GM12892 (cell line): ENCODE measurements around the gene SYNPO.
A peak's percentile ranks its signal among the peaks of the same experiment; 100 is the strongest.

ENCODE experiments used
- DNase-seq: peaks from one replicate; pipeline ENCODE4 v3.0.0; 2011; ENCODE audit not compliant: insufficient read length
- FAIRE-seq: peaks from 2 replicates; lab custom pipeline; 2011; peaks lifted over from hg19 to GRCh38; lab: Jason Lieb, UNC
- POLR2A ChIP-seq: IDR thresholded peaks from 2 replicates; pipeline ENCODE4 v1.6.1; 2011; ENCODE audit warnings: low read depth, low read length, control low read depth
- POLR2AphosphoS5 ChIP-seq: IDR thresholded peaks from 2 replicates; pipeline ENCODE4 v1.6.1; 2011; ENCODE audit warnings: low read depth, low read length, control low read depth
- TAF1 ChIP-seq: IDR thresholded peaks from 2 replicates; pipeline ENCODE4 v1.6.1; 2011; ENCODE audit warnings: low read depth, mild to moderate bottlenecking, control low read depth, low read length, borderline replicate concordance

The SYNPO gene

GRCh38 chr5:150671509-150672236, 31.2 kb downstream of the SYNPO start:
- DNase-seq (no peak), FAIRE-seq (no peak)
- TF ChIP-seq TAF1 (no peak), POLR2A (no peak), POLR2AphosphoS5 (no peak)

- TF ChIP-seq TAF1 (no peak), POLR2AphosphoS5 (no peak), POLR2A (no peak)
- peak; percentile 62 for FAIRE-seq
- no peak for DNase-seq
These were observed 31.9 kb downstream of the SYNPO start for GRCh38 chr5:150672237-150672883.

DNA sequence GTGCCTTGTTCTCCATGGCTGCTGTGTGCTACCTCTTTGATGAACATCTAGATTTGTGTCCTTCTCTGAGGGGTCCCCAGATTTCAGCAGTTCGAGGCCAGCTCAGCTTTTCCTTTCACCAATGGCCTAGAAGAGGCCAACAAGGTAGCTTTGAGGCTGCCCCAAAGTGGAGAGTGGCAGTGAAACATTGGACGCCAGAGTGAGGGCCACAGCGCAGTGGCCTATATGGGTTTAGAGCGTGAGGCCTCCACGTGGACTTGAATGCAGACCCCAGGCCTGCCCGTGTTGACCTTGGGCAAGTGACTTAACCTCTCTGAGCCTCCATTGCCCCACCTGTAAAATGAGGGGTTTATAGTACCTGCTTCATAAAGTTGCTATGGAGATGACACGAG, 32.4 kb downstream of the SYNPO start:
- no peak for TF ChIP-seq POLR2A
- TF ChIP-seq TAF1, result no peak
- TF ChIP-seq POLR2AphosphoS5, result no peak
- no peak for FAIRE-seq
- no peak for DNase-seq

DNA sequence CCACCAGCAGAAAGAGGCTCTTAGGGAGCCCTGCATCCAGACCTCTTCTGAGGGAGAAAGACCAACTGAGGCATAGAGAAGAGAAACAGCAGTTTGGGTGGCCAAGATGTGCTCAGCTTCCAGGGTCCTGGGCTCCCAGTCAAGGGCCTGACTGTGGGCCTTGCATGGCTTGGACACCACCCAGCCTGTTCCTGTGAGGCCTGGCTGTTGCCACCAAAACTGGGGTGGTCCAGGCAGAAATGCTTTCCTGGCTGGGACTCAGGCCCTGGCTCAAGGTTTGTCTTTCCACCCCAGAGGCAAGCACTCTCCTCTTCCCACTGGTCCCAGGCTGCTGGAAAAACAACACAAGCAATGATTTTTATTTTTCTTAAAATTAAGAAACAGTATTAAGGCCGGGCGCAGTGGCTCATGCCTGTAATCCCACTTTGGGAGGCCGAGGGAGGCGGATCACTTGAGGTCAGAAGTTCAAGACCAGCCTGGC, 33.9 kb downstream of the SYNPO start:
- TF ChIP-seq POLR2AphosphoS5 (no peak), POLR2A (no peak), TAF1 (no peak)
- FAIRE-seq (no peak), DNase-seq (no peak)

- TF ChIP-seq POLR2A (no peak), TAF1 (no peak), POLR2AphosphoS5 (no peak)
- FAIRE-seq, result no peak
- DNase-seq, result no peak
These were observed 34.6 kb downstream of the SYNPO start for GRCh38 chr5:150675069-150675468.

DNA sequence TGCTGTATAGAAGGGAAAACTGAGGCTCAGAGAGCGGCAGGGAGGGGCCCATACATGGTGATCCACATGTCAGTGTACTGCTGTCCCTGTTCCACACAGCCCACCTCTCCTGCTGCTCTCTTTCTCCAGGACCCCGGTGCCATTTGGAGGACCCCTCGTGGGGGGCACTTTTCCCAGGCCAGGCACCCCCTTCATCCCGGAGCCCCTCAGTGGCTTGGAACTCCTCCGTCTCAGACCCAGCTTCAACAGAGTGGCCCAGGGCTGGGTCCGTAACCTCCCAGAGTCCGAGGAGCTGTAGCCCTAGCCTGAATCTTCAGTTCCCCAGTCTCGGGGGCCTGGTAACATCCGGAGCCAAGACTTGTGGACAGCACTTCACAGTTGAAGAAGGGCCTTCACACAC, 36.1 kb downstream of the SYNPO start:
- TF ChIP-seq TAF1 (no peak), POLR2A (no peak), POLR2AphosphoS5 (no peak)
- no peak for FAIRE-seq
- DNase-seq, result no peak

DNA sequence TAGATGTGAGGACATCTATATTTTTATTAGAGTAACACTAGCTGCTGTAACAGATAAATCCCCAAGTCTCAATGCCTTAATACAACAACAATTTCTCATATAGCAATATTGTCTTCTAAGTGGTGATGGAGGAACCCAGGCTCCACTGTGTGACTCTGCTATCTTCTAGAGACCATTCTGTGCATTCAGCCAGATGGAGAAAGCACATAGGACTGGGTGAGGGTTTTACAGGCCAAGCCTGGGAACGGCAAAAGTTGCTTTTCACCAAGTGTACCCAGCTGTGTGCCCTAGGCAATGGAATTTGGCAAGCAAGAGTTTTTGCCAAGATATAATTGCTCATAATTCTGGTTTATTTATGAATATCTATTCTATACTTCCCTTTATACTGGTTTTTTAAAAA, 48.7 kb downstream of the SYNPO start:
- no peak for FAIRE-seq
- TF ChIP-seq POLR2A (no peak), POLR2AphosphoS5 (peak; percentile 58; the same call in 1 of the 2 replicates), TAF1 (no peak)
- no peak for DNase-seq

DNA sequence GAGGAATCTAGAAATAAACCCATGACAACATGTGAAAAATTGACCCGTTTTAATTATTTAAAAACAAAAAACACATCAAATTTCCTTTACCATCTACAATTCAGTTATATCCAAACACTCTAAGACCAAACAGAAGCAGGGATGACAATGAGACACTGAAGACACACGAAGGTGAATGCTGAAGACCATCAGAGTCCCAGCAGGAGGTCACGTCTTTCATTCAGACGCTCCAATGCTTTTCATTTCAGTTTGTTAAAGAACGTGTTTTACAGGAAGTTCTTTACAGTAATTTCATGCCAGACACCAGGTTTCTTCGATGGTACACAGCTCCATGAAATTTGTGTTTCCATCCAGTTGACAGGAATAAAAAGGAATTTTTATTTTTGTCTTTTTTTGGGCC, 50.3 kb downstream of the SYNPO start:
- no peak for FAIRE-seq
- TF ChIP-seq POLR2A (no peak), POLR2AphosphoS5 (no peak)

DNA sequence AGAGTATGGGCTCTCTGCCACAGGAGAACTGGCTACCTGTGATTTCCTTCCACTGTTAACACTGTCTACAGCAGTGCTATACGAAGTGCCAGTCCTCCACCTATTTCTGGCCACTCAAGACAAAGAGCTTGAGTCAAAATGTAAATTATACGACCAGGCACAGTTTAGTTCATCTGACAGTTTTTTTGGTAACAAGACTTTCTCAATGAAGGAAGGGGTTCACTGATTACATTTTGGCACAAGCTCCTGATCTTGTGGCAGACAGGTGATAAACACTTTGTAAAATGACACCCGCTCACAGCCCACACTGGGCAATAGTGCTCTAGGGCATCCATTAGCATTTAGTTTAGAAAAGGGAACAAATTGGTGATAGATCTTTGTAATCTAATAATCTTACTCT, 51.8 kb downstream of the SYNPO start:
- no peak for DNase-seq
- no peak for FAIRE-seq
- TF ChIP-seq POLR2AphosphoS5, result no peak

More for the DNA sequence above, 50.3 kb downstream of the SYNPO start:
- no peak for DNase-seq

DNA sequence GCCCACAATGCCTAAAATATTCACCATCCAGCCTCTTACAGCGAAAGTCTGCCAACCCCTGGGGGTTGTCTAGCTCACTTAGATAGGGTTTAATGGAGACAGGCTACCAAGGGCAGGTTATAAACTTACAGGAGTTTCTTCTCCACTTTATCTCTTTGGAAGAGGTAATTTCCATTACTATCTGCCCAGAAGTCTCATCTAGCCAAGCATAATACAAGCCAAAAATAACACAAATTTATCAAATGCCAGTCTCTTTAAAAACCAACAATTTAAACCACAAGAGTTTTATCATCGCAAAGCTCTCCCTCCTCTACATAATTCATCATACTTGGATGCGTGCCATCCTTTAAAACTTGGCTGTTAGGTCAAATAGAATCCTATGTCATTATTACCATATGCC, 54.2 kb downstream of the SYNPO start:
- TF ChIP-seq TAF1 (no peak), POLR2A (no peak), POLR2AphosphoS5 (no peak)
- FAIRE-seq (no peak), DNase-seq (no peak)

DNA sequence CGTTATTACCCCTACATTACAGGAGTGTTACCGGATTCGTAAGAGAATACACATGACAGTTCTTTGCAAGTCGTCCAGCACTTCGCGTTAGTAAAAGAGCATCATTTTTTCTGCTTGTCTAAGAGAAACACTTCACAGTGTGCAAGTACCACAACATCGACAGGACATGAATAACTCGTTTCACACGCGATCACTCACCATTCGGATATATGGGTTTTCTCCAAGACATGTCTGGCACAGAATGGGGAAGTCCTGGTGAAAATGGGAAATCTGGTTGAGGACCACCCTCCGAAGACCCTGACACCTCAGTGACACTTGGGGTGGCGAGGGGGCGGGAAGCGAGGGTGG, 59.8 kb downstream of the SYNPO start:
- DNase-seq, result no peak
- TF ChIP-seq TAF1, result no peak
- no peak for TF ChIP-seq POLR2AphosphoS5
- TF ChIP-seq POLR2A, result no peak
- no peak for FAIRE-seq
